Tibial artery (tissue), 4 donors: ENCODE measurements around the gene ETHE1.

Experiments used
- DNase-seq, 2 donors: peaks; one replicate each; pipeline ENCODE4 v3.0.0-alpha.2; 2019
- H3K27ac ChIP-seq, 2 donors: fragments of 200-600 bp; sonication (generic) in 1 of 2; 1 replicate in 1 of 2; 2 replicates in 1 of 2; pipeline ENCODE4 v1.5.1; 2018 to 2019; ENCODE audit warnings: mild to moderate bottlenecking in 1 of 2
- H3K27me3 ChIP-seq, 2 donors: fragments of 200-600 bp; sonication (generic) in 1 of 2; one replicate each; pipeline versions ENCODE4 v1.5.1 to v1.6.0; 2016 to 2019
- H3K36me3 ChIP-seq, 3 donors: fragments of 200-600 bp; sonication (generic) in 2 of 3; one replicate each; pipeline ENCODE4 v1.5.1; 2016 to 2019; ENCODE audit warnings: mild to moderate bottlenecking in 2 of 3
- H3K4me1 ChIP-seq, 4 donors: fragments of 200-600 bp; sonication (generic) in 2 of 4; 1 replicate in 3 of 4; 2 replicates in 1 of 4; pipeline ENCODE4 v1.5.1; 2016 to 2019
- H3K4me3 ChIP-seq, 2 donors: fragments of 200-600 bp; sonication (generic) in 1 of 2; 1 replicate in 1 of 2; 2 replicates in 1 of 2; pipeline ENCODE4 v1.5.1; 2018 to 2019; ENCODE audit warnings: mild to moderate bottlenecking in 2 of 2
- H3K9me3 ChIP-seq, 3 donors: fragments of 200-600 bp; sonication (generic) in 1 of 3; one replicate each; pipeline ENCODE4 v1.5.1; 2016 to 2019
- intact Hi-C: fragments of 100-400 bp; cut with DNase I; formaldehyde crosslinking; loops from one replicate; pipeline ENCODE4 v1.15.0; 2023; ENCODE audit warnings: low total_unique reads
- TF ChIP-seq, protein P1 (sequence below), 2 experiments: fragments of 200-600 bp in 1 of 2; fragments of 450-650 bp in 1 of 2; IDR thresholded peaks; one replicate each; pipeline ENCODE4 v1.5.1; 2017 to 2019; ENCODE audit warnings: antibody characterized with exemption in 2 of 2, mild to moderate bottlenecking in 1 of 2, moderate library complexity in 1 of 2

Gene ETHE1

DNA sequence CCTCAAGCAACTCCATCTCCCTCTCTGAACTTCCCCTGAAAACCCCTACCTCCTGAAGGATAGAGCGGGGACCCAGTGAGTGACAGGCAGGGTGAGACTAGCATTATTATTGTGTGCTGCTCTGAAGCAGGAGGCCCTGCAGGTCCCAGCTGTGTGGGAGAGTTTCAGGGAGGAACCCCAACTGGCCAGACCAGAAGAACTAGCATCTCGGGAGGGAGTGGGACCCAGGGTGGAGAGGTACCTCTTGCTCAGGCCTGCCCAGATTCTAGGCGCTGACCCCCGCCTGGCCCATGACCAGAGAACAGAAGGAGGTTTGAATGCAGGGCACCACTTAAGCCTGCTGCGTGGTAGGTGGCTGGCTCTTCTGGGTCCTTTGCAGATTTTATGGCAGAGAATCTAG is 55.9 kb downstream of the ETHE1 start:
- TF ChIP-seq, protein P1, sequence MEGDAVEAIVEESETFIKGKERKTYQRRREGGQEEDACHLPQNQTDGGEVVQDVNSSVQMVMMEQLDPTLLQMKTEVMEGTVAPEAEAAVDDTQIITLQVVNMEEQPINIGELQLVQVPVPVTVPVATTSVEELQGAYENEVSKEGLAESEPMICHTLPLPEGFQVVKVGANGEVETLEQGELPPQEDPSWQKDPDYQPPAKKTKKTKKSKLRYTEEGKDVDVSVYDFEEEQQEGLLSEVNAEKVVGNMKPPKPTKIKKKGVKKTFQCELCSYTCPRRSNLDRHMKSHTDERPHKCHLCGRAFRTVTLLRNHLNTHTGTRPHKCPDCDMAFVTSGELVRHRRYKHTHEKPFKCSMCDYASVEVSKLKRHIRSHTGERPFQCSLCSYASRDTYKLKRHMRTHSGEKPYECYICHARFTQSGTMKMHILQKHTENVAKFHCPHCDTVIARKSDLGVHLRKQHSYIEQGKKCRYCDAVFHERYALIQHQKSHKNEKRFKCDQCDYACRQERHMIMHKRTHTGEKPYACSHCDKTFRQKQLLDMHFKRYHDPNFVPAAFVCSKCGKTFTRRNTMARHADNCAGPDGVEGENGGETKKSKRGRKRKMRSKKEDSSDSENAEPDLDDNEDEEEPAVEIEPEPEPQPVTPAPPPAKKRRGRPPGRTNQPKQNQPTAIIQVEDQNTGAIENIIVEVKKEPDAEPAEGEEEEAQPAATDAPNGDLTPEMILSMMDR (IDR thresholded peaks at IDR 0.05) = no peak
- no peaks in the 10 kb centered on the region for H3K36me3 ChIP-seq
- peaks cover 0 to 3% of the 10 kb centered on the region in 2 donors for H3K27me3 ChIP-seq
- peaks cover 0 to 16% (median 9%) of the 10 kb centered on the region in 4 donors for H3K4me1 ChIP-seq
- intact Hi-C loops = no loop called here
- no peak for DNase-seq
- no peak overlapping the region for H3K4me3 ChIP-seq
- H3K9me3 ChIP-seq = no peaks in the 10 kb centered on the region
- no peak overlapping the region for H3K27ac ChIP-seq

DNA sequence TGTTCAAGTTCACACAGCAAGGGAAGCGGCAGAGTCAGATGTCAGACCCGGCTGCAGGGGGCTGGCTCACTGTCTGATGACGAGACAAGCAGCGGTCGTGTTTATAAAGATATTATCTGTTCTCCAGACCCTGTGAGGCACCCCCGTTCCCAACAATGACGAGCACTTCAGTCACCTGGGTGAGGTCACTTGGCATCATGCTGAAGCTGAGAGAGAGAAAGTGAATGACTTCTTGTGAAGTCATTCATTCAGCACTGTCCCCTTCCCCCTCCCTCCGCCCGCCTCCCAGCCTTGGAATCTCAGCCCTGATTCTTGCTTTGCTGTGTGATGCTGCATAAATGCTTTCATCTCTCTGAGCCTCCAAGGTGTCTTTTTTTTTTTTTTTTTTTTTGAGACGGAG is 56.7 kb downstream of the ETHE1 start:
- no peak overlapping the region for H3K4me3 ChIP-seq
- no peaks in the 10 kb centered on the region for H3K9me3 ChIP-seq
- TF ChIP-seq, protein P1 (IDR thresholded peaks at IDR 0.05) = no peak
- no peaks in the 10 kb centered on the region for H3K36me3 ChIP-seq
- peaks cover 0 to 9% of the 10 kb centered on the region in 2 donors for H3K27me3 ChIP-seq
- intact Hi-C loops = no loop called here
- DNase-seq = no peak
- no peak overlapping the region for H3K27ac ChIP-seq
- H3K4me1 ChIP-seq = peaks cover 0 to 14% (median 11%) of the 10 kb centered on the region in 4 donors

DNA sequence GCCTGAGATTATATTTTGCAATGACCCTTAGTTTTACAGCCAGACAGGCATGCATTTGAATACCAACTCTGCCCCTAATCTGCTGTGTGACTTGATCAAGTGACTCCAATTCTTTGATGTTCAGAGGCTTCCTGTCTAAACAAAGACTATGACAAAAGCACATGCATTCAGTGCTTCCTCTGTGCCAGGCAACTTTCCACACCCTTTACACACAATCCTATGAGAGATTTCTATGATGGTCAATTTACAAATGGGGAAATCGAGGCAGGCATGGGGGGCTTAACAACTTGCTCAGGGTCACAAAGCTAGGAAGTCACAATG is 57.9 kb downstream of the ETHE1 start:
- H3K27ac ChIP-seq = no peak overlapping the region
- no peaks in the 10 kb centered on the region for H3K9me3 ChIP-seq
- H3K27me3 ChIP-seq = peaks cover 0 to 9% of the 10 kb centered on the region in 2 donors
- peaks cover 0 to 15% (median 10%) of the 10 kb centered on the region in 4 donors for H3K4me1 ChIP-seq
- no peak overlapping the region for H3K4me3 ChIP-seq
- TF ChIP-seq, protein P1 (IDR thresholded peaks at IDR 0.05) = no peak
- intact Hi-C loops = no loop called here
- no peaks in the 10 kb centered on the region for H3K36me3 ChIP-seq
- no peak for DNase-seq

- no peak overlapping the region for H3K4me3 ChIP-seq
- TF ChIP-seq, protein P1 (IDR thresholded peaks at IDR 0.05) = no peak
- intact Hi-C loops = no loop called here
- no peak for DNase-seq
- H3K36me3 ChIP-seq = no peaks in the 10 kb centered on the region
- peaks cover 0 to 16% (median 11%) of the 10 kb centered on the region in 4 donors for H3K4me1 ChIP-seq
- H3K27me3 ChIP-seq = peaks cover 0 to 9% of the 10 kb centered on the region in 2 donors
- H3K27ac ChIP-seq = no peak overlapping the region
- no peaks in the 10 kb centered on the region for H3K9me3 ChIP-seq
These were observed 58.4 kb downstream of the ETHE1 start for GRCh38 chr19:43468354-43469159.

DNA sequence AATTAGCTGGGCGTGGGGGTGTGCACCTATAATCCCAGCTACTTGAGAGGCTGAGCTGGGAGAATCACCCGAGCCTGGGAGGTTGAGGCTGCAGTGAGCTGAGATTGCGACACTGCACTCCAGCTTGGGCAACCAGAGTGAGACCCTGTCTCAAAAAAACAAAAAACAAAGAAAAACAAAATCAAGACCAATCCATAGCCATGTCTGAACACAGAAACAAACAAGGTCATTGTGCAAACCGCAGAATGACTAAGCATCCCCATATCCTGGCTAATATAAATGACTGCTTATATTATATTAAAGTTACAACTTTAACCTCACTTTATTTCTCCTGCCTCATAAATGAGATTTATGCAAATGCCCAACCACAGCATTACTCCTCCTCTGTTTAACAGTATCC is 59.3 kb downstream of the ETHE1 start:
- no peak overlapping the region for H3K27ac ChIP-seq
- TF ChIP-seq, protein P1 (IDR thresholded peaks at IDR 0.05) = no peak
- no peak overlapping the region for H3K4me3 ChIP-seq
- H3K9me3 ChIP-seq = no peaks in the 10 kb centered on the region
- H3K36me3 ChIP-seq = no peaks in the 10 kb centered on the region
- DNase-seq = no peak
- intact Hi-C loops = no loop called here
- peaks cover 0 to 9% of the 10 kb centered on the region in 2 donors for H3K27me3 ChIP-seq
- peaks cover 0 to 20% (median 11%) of the 10 kb centered on the region in 4 donors for H3K4me1 ChIP-seq
